ENCODE measurements around the gene TFF2.

- TF ChIP-seq YY1 (IDR thresholded peaks at IDR 0.05; ENCODE audit: low read depth) (no peak), TAF1 (IDR thresholded peaks at IDR 0.05; ENCODE audit: low read depth) (no peak), EP300 (IDR thresholded peaks at IDR 0.05; ENCODE audit: borderline replicate concordance) (no peak), RAD21 (IDR thresholded peaks at IDR 0.05; ENCODE audit: low read depth) (no peak)
These were observed 29.6 kb downstream of the TFF2 start for GRCh38 chr21:42321231-42321630.

All from Ishikawa (cell line).